ENCODE measurements around the gene ALOXE3. TPM values are rescaled to one million over a fixed set of nuclear protein-coding genes. Genes with fewer than 3 reads are reported as not detected.

The ALOXE3 gene
- total and polyA plus RNA-seq, 2 experiments from 2014 or later: 0.10 to 0.27 TPM

GRCh38 chr17:8059131-8059530 lies 59.2 kb downstream of the ALOXE3 start (continued):
- no peak for TF ChIP-seq CTCF (conservative IDR thresholded peaks at IDR 0.05; ENCODE audit: low read depth in 2 of 2)
- TF ChIP-seq ZNF331 (CRISPR knock-in tag; IDR thresholded peaks at IDR 0.05; ENCODE audit: low read depth): no peak

GRCh38 chr17:8057691-8058114 lies 60.6 kb downstream of the ALOXE3 start:
- no peak overlapping the region for H3K4me3 Mint-ChIP-seq
- Histone ChIP-seq H3K4me1 (ENCODE audit: insufficient read depth) (peaks cover 25% of the 10 kb centered on the region), H2AFZ (peak overlapping the region; percentile 77; the same call in 1 of the 2 replicates), H3F3A (replicated peaks; ENCODE audit: low read depth) (no peaks in the 10 kb centered on the region), H3K4me2 (peak overlapping the region; percentile 41), H3K79me2 (replicated peaks; ENCODE audit: insufficient read depth) (no peaks in the 10 kb centered on the region), H3K36me3 (ENCODE audit: insufficient read depth) (no peaks in the 10 kb centered on the region), H3K9me2 (ENCODE audit: insufficient read depth) (no peaks in the 10 kb centered on the region), H3K4me3 (peak overlapping the region; percentile 39), H3K27me3 (ENCODE audit: insufficient read depth) (peaks cover 50% of the 10 kb centered on the region), H4K20me1 (replicated peaks; ENCODE audit: insufficient read depth) (no peaks in the 10 kb centered on the region), H3K27ac (ENCODE audit: low read depth) (no peak overlapping the region)
- H3K4me1 Mint-ChIP-seq: peaks cover 26% of the 10 kb centered on the region
- DNase-seq (ENCODE audit: low spot score) (peak; percentile 93), ATAC-seq (peak; percentile 89)
- no peaks in the 10 kb centered on the region for H3K36me3 Mint-ChIP-seq (ENCODE audit: low read depth)
- H3K27ac Mint-ChIP-seq: no peak overlapping the region
- no peaks in the 10 kb centered on the region for H3K9me3 Mint-ChIP-seq
- peaks cover 24% of the 10 kb centered on the region for H3K27me3 Mint-ChIP-seq (ENCODE audit: insufficient read depth, low read depth, poor library complexity)
- TF ChIP-seq POLR2AphosphoS5 (IDR thresholded peaks at IDR 0.05; ENCODE audit: low read depth) (no peak), STAT1 (IDR thresholded peaks at IDR 0.05; ENCODE audit: unreplicated experiment) (no peak), CTCF (conservative IDR thresholded peaks at IDR 0.05; ENCODE audit: low read depth in 2 of 2) (peak; percentile 71 to 94)

GRCh38 chr17:8056976-8057625 lies 61.2 kb downstream of the ALOXE3 start:
- H3K27me3 ChIP-seq (ENCODE audit: insufficient read depth): peaks cover 44% of the 10 kb centered on the region
- H3F3A ChIP-seq (replicated peaks; ENCODE audit: low read depth): no peaks in the 10 kb centered on the region
- no peak overlapping the region for H3K4me2 ChIP-seq
- H2AFZ ChIP-seq: peak overlapping the region; percentile 69; the same call in 1 of the 2 replicates
- no peaks in the 10 kb centered on the region for H4K20me1 ChIP-seq (replicated peaks; ENCODE audit: insufficient read depth)
- H3K4me1 ChIP-seq (ENCODE audit: insufficient read depth): peaks cover 20% of the 10 kb centered on the region
- no peaks in the 10 kb centered on the region for H3K9me3 Mint-ChIP-seq
- H3K4me3 Mint-ChIP-seq: no peak overlapping the region; the same call in 2 of the 3 replicates
- H3K4me1 Mint-ChIP-seq: peaks cover 20% of the 10 kb centered on the region
- H3K4me3 ChIP-seq: no peak overlapping the region
- H3K36me3 ChIP-seq (ENCODE audit: insufficient read depth): no peaks in the 10 kb centered on the region
- no peaks in the 10 kb centered on the region for H3K9me2 ChIP-seq (ENCODE audit: insufficient read depth)
- H3K27ac ChIP-seq (ENCODE audit: low read depth): no peak overlapping the region
- peaks cover 18% of the 10 kb centered on the region for H3K27me3 Mint-ChIP-seq (ENCODE audit: insufficient read depth, low read depth, poor library complexity)
- DNase-seq (ENCODE audit: low spot score): no peak
- no peak for ATAC-seq
- no peak overlapping the region for H3K27ac Mint-ChIP-seq
- no peaks in the 10 kb centered on the region for H3K79me2 ChIP-seq (replicated peaks; ENCODE audit: insufficient read depth)
- H3K36me3 Mint-ChIP-seq (ENCODE audit: low read depth): no peaks in the 10 kb centered on the region
- TF ChIP-seq REST (IDR thresholded peaks at IDR 0.05; ENCODE audit: unreplicated experiment): no peak

Data from GM23338 (cell line).